GM12878 (cell line): ENCODE measurements around the gene KAT2B. TPM values are rescaled to one million over a fixed set of nuclear protein-coding genes. Genes with fewer than 3 reads are reported as not detected.

Source experiments
- ATF7 ChIP-seq: fragments of 450-650 bp; IDR thresholded peaks from 2 replicates; pipeline ENCODE4 v1.6.1; 2016; ENCODE audit warnings: low read depth, mild to moderate bottlenecking
- BCLAF1 ChIP-seq: fragments of 450-650 bp; IDR thresholded peaks from 2 replicates; pipeline ENCODE4 v1.6.1; 2017; ENCODE audit warnings: antibody characterized with exemption, mild to moderate bottlenecking, moderate library complexity
- BHLHE40 ChIP-seq, 2 experiments: fragments of 450-650 bp in 1 of 2; IDR thresholded peaks; 2 replicates each; pipeline ENCODE4 v1.6.1; 2011 to 2017; ENCODE audit warnings: low read depth in 2 of 2, borderline replicate concordance in 1 of 2, improper control_type of control experiment in 1 of 2, low read length in 1 of 2, mild to moderate bottlenecking in 1 of 2
- CBX3 ChIP-seq: fragments of 200-600 bp; sonication (generic); IDR thresholded peaks from 2 replicates; pipeline ENCODE4 v1.6.1; 2016; ENCODE audit warnings: low read depth, borderline replicate concordance
- CBX5 ChIP-seq: sonication (generic); IDR thresholded peaks from 2 replicates; pipeline ENCODE4 v1.6.1; 2016; ENCODE audit warnings: low read depth, moderate library complexity, mild to moderate bottlenecking, inconsistent platforms
- CHD2 ChIP-seq: IDR thresholded peaks from 2 replicates; pipeline ENCODE4 v1.6.1; 2011; ENCODE audit warnings: low read depth, low read length, improper control_type of control experiment, borderline replicate concordance
- EED ChIP-seq: sonication (generic); IDR thresholded peaks from 2 replicates; pipeline ENCODE4 v1.6.1; 2016; ENCODE audit warnings: antibody characterized with exemption, low read depth
- EP300 ChIP-seq, 2 experiments: fragments of 150-350 bp in 1 of 2; IDR thresholded peaks; 2 replicates each; pipeline ENCODE4 v1.6.1; 2011 to 2012; ENCODE audit warnings: low read depth in 2 of 2, low read length in 2 of 2, borderline replicate concordance in 1 of 2, improper control_type of control experiment in 1 of 2, inconsistent platforms in 1 of 2; ENCODE audit not compliant: control insufficient read depth in 1 of 2
- IKZF2 ChIP-seq, 2 experiments: fragments of 450-650 bp; IDR thresholded peaks; 2 replicates each; pipeline ENCODE4 v1.6.1; 2017; ENCODE audit warnings: mild to moderate bottlenecking in 2 of 2, moderate library complexity in 2 of 2
- MYB ChIP-seq: fragments of 150-350 bp; IDR thresholded peaks from 2 replicates; pipeline ENCODE4 v1.6.1; 2014; ENCODE audit warnings: mild to moderate bottlenecking, low read depth, low read length, borderline replicate concordance
- NFXL1 ChIP-seq: fragments of 450-650 bp; IDR thresholded peaks from 2 replicates; pipeline ENCODE4 v1.6.1; 2017; ENCODE audit warnings: antibody characterized with exemption, mild to moderate bottlenecking, borderline replicate concordance
- PKNOX1 ChIP-seq: fragments of 450-650 bp; IDR thresholded peaks from 2 replicates; pipeline ENCODE4 v1.6.1; 2016; ENCODE audit warnings: mild to moderate bottlenecking
- POLR2AphosphoS2 ChIP-seq: IDR thresholded peaks from 2 replicates; pipeline ENCODE4 v1.6.1; 2011; ENCODE audit warnings: low read depth, mild to moderate bottlenecking, low read length, improper control_type of control experiment, moderate library complexity
- RAD51 ChIP-seq: fragments of 450-650 bp; IDR thresholded peaks from 2 replicates; pipeline ENCODE4 v1.6.1; 2016; ENCODE audit warnings: moderate library complexity, mild to moderate bottlenecking, inconsistent platforms
- RBBP5 ChIP-seq: fragments of 200-600 bp; sonication (generic); conservative IDR thresholded peaks from 2 replicates; pipeline ENCODE4 v1.6.1; 2016
- SIN3A ChIP-seq: IDR thresholded peaks from 2 replicates; pipeline ENCODE4 v1.6.1; 2012; ENCODE audit warnings: low read depth, low read length, improper control_type of control experiment
- SP1 ChIP-seq: IDR thresholded peaks from one replicate; pipeline ENCODE4 v1.6.1; 2011; ENCODE audit warnings: low read depth, low read length
- SREBF1 ChIP-seq: IDR thresholded peaks from 2 replicates; pipeline ENCODE4 v1.6.1; 2012; ENCODE audit warnings: mild to moderate bottlenecking, low read length
- polyA plus RNA-seq, 11 experiments: library from polyadenylated mRNA; depleted of rRNA in 4 of 11; unstranded in 6 of 11; stranded (reverse) in 5 of 11; fragments of >200 nt; fragmentation: Nextera tagmentation in 4 of 11; fragmentation: Illumina TruSeq in 1 of 11; extraction: Ambion mirVana in 4 of 11; extraction: Trizol in 1 of 11; gene quantifications; 1 replicate in 1 of 11; 2 replicates in 10 of 11; pipeline versions ENCODE4 v1.2.1 to v1.2.3, GENCODE V29; 2011 to 2016; ENCODE audit warnings: inconsistent platforms in 2 of 11, missing spikeins in 2 of 11, low read depth in 1 of 11
- total RNA-seq, 4 experiments: library from RNA; depleted of rRNA in 3 of 4; stranded (reverse); fragments of >200 nt in 3 of 4; fragmentation: Illumina TruSeq in 1 of 4; extraction: Trizol in 1 of 4; gene quantifications; 2 replicates each; pipeline versions ENCODE4 v1.2.1 to v1.2.3, GENCODE V29; 2013 to 2021
- TF ChIP-seq, protein P1 (sequence below): fragments of 150-350 bp; IDR thresholded peaks from 2 replicates; pipeline ENCODE4 v1.6.1; 2016; ENCODE audit warnings: low read depth, low read length
- TF ChIP-seq, protein P2 (sequence below): fragments of 150-350 bp; IDR thresholded peaks from 2 replicates; pipeline ENCODE4 v1.6.1; 2014; ENCODE audit warnings: mild to moderate bottlenecking, low read depth, low read length
- TF ChIP-seq, protein P3 (sequence below): fragments of 450-650 bp; IDR thresholded peaks from 2 replicates; pipeline ENCODE4 v1.6.1; 2016; ENCODE audit warnings: mild to moderate bottlenecking

The KAT2B gene
- total and polyA plus RNA-seq, 10 of the 15 experiments (the other 5 are each of a cell fraction or from before 2014, with no cell fraction given): 2.9 to 15.2 (median 10.2) TPM

DNA sequence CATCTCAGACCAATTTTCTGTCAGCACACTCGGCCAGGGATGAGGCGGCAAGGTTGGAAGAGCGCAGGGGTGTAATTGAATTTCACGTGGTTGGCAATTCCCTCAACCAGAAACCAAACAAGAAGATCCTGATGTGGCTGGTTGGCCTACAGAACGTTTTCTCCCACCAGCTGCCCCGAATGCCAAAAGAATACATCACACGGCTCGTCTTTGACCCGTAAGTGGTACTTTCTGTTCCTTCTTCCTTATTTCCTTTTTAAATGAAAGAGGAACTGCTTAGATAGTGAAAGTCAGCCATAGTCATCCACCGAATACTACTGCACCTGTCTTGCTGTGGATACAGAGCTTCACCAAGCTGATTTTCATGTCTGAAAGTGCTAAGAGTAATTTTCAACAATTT is 85.7 kb downstream of the KAT2B start (continued):
- TF ChIP-seq, protein P1, sequence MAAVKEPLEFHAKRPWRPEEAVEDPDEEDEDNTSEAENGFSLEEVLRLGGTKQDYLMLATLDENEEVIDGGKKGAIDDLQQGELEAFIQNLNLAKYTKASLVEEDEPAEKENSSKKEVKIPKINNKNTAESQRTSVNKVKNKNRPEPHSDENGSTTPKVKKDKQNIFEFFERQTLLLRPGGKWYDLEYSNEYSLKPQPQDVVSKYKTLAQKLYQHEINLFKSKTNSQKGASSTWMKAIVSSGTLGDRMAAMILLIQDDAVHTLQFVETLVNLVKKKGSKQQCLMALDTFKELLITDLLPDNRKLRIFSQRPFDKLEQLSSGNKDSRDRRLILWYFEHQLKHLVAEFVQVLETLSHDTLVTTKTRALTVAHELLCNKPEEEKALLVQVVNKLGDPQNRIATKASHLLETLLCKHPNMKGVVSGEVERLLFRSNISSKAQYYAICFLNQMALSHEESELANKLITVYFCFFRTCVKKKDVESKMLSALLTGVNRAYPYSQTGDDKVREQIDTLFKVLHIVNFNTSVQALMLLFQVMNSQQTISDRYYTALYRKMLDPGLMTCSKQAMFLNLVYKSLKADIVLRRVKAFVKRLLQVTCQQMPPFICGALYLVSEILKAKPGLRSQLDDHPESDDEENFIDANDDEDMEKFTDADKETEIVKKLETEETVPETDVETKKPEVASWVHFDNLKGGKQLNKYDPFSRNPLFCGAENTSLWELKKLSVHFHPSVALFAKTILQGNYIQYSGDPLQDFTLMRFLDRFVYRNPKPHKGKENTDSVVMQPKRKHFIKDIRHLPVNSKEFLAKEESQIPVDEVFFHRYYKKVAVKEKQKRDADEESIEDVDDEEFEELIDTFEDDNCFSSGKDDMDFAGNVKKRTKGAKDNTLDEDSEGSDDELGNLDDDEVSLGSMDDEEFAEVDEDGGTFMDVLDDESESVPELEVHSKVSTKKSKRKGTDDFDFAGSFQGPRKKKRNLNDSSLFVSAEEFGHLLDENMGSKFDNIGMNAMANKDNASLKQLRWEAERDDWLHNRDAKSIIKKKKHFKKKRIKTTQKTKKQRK: no peak
- TF ChIP-seq RAD51: no peak
- peak; percentile 59 to 65; a peak in 3 of 4 replicates for TF ChIP-seq BHLHE40 (IDR thresholded peaks at IDR 0.05; ENCODE audit: borderline replicate concordance in 1 of 2, low read depth in 2 of 2, low read length in 1 of 2)
- TF ChIP-seq PKNOX1: no peak; the same call in 1 of the 2 replicates
- TF ChIP-seq BCLAF1: no peak
- TF ChIP-seq MYB: no peak
- peak; percentile 72 for TF ChIP-seq EED
- no peak for TF ChIP-seq CBX3
- TF ChIP-seq SP1: no peak
- no peak for TF ChIP-seq POLR2AphosphoS2
- peak; percentile 56 to 71; a peak in 2 of 4 replicates for TF ChIP-seq EP300 (IDR thresholded peaks at IDR 0.05; ENCODE audit: borderline replicate concordance in 1 of 2, control insufficient read depth in 1 of 2, low read depth in 2 of 2, low read length in 2 of 2)
- TF ChIP-seq, protein P2, sequence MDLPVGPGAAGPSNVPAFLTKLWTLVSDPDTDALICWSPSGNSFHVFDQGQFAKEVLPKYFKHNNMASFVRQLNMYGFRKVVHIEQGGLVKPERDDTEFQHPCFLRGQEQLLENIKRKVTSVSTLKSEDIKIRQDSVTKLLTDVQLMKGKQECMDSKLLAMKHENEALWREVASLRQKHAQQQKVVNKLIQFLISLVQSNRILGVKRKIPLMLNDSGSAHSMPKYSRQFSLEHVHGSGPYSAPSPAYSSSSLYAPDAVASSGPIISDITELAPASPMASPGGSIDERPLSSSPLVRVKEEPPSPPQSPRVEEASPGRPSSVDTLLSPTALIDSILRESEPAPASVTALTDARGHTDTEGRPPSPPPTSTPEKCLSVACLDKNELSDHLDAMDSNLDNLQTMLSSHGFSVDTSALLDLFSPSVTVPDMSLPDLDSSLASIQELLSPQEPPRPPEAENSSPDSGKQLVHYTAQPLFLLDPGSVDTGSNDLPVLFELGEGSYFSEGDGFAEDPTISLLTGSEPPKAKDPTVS: no peak
- TF ChIP-seq ATF7: peak; percentile 85
- TF ChIP-seq SREBF1: no peak
- no peak for TF ChIP-seq SIN3A
- TF ChIP-seq NFXL1: no peak
- TF ChIP-seq, protein P3, sequence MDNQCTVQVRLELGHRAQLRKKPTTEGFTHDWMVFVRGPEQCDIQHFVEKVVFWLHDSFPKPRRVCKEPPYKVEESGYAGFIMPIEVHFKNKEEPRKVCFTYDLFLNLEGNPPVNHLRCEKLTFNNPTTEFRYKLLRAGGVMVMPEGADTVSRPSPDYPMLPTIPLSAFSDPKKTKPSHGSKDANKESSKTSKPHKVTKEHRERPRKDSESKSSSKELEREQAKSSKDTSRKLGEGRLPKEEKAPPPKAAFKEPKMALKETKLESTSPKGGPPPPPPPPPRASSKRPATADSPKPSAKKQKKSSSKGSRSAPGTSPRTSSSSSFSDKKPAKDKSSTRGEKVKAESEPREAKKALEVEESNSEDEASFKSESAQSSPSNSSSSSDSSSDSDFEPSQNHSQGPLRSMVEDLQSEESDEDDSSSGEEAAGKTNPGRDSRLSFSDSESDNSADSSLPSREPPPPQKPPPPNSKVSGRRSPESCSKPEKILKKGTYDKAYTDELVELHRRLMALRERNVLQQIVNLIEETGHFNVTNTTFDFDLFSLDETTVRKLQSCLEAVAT: 0 out of 2 replicates have a peak, but pooled peaks have one; percentile 26
- peak; percentile 36; the same call in 1 of the 2 replicates for TF ChIP-seq CBX5
- TF ChIP-seq CHD2: no peak
- TF ChIP-seq IKZF2 (IDR thresholded peaks at IDR 0.05): peak; percentile 89 to 92
- no peak for TF ChIP-seq RBBP5
